HG03135 (cell line): ENCODE data around the gene KCTD16.

Experiments
- ATAC-seq: cut with Tn5 transposase; IDR thresholded peaks from one replicate; pipeline ENCODE4 v1.9.1; 2021; ENCODE audit warnings: mild to moderate bottlenecking, moderate library complexity; ENCODE audit not compliant: unreplicated experiment

Gene KCTD16

DNA sequence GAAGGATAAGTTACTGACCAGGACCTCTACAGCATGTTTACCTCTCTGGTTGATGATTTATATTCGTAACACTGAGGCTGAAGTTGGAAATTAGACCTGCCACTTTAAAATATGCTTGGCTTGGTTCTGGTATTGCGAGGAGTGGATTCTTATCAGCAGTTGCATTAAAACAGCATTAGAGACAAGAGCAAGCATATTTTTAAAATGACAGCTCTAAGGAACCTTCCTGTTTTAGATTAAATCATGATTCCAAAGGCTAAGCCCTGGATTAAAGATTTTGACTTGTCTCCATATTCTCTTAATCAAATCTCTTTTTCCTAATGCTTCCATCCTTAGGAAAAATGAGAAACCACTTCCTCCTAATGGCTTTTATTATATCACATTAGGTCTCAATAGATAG is 277.8 kb downstream of the KCTD16 start:
- no peak for ATAC-seq

DNA sequence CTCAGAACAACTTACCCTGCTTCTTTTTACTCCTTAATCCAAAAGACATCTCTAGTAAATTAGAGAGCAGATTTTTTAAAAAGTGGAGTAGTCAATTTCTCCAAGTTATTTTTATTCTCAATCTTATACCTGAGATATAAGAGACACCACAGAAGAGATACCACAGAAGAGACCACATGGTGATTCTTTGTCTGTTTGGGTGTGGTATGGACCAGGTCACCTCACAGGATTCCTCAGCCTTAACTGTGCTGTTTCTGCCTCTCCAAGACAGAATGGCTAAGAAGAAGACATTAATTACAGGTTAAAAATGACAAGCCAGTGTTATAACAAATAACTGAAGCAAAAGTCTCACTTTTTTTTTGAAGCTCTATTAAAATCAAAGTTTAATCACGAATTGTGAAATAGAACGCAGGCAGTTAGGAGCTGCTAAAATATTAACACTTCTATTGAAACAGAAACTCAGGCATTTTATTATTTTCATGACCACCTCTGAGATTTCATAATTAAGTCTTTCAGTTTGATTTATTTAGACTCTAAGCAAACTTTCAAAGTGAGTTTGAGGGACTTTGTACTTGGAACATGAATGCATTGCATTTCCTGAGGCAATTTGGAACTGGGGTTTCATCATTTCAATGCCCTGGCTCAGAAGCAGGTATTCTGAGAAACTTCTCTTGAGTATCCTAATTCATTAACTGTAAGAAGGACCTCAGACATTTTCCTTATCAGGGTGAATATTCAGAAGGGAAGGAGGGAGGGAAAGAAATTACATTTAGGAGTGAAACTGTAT is 280.7 kb downstream of the KCTD16 start:
- ATAC-seq: no peak

DNA sequence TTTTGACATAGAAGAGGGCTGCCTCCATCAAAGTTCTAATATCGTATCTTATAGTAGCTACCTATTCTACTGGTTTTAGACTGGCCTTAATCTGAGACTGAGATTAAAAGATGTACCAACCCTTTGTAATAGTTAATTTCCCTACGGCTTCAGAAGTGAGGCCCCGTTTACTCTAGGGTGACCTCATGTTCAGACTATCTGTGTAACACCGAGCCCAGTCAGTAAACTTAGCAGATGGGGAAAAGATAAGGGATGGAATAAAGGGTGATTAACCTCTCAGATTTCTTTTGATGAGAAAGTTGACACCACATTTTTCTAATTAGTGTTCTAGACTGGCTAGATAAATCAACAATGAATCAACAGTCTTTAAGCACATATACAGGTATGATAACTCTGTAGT is 283.1 kb downstream of the KCTD16 start:
- ATAC-seq: no peak

DNA sequence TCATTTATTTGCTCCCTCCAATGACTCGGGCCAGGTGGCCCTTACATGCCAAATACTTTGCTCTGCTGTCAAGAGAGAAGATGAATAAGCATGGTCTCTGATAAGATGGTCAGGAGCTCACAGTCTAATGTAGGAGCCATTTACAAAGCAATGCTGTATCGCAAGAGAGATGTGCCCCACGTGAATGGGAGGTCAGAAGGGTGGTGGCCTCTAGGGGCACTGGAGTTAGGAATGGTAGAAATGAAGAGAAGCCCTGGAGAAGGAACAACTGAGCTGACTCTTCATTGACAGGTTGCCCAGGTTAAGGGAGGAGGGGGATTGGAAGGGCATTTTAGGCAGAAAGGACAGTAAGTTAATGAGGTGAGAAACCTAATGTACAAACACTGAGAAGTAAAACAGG is 286.5 kb downstream of the KCTD16 start:
- ATAC-seq: no peak

DNA sequence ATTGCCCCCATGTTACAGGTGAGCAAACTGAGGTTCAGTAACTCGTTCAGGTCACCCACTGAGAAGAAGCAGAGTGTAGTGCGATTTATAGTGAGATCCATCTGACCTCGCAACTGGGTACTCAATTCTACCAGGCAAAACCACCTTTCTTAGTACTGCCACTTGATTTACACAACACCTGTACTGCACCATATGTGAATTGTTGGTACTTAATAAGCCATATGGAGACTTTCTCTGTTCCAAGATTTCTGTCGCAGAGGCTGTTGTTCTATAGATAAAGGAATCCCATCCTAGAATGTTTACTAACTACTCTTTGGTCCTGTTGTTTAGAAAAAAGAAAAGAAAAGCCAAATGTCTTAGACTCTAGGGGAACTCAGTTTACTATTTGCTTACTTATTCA is 287.5 kb downstream of the KCTD16 start:
- ATAC-seq: no peak

DNA sequence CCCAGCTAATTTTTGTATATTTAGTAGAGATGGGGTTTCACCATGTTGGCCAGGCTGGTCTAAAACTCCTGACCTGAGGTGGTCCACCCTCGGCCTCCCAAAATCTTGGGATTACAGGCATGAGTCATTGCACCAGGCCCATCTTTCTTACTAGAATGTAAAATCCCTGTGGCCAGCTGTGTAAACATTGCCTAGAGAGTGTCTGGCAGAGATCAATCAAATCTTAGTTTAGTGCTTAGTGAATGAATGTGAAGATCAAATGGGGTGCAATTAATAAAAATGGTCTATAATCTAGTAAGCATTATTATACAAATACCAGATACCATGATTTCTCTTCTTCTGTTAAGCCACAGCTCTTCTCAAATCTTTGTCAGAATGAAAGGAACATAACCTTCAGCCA is 289.9 kb downstream of the KCTD16 start:
- ATAC-seq: no peak

DNA sequence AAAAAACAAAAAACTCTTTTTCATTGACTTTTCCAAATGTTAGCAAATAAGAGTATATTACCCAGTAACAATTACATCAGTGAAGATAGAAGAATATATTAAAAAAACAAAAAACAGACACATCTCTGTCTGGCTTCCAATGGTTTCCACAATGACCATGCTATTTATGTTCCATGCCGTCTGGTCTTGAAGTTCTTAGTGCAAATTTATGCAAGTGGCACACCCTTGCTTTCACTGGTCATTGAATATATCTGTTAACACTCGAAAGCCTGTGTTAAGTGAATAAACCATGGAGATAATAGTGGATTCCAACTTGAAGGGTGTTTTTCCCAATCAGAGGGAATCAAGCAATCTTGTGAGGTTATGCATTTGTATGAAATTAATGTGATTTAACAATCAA is 291.9 kb downstream of the KCTD16 start:
- ATAC-seq: no peak

DNA sequence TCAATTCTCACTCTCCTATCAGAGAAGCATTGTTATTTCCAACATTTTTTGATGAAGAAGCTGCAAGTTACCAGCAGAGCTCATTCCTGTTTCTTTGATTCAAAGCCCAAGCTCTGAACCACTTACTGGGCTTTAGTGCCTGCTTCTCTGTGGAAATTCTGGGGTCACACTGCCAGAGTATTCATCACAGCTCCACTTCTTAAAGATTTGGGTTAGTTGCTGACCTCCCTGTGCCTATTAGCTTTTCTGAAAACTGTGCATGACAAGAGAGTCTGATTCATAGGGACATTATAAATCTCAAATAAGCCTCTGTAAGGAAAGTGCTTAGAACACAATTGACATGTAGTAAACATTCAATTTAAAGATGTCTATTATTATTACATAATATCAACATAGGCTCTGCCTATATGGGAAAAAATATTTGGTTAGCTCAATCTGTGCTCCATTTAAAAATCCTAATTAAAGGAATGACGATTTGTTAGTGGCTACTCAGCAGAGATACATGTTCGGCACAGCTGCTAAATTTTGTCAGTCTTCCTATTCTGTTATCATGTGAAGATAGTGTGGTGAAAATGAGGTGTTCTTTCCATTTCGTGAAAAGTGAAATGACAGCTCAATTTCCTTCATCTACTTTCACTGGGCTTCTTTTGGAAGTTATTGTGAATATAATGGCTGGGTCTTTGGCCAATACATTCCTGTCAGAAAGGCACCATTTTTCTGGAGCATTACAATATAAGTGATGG is 293.0 kb downstream of the KCTD16 start:
- ATAC-seq: no peak

DNA sequence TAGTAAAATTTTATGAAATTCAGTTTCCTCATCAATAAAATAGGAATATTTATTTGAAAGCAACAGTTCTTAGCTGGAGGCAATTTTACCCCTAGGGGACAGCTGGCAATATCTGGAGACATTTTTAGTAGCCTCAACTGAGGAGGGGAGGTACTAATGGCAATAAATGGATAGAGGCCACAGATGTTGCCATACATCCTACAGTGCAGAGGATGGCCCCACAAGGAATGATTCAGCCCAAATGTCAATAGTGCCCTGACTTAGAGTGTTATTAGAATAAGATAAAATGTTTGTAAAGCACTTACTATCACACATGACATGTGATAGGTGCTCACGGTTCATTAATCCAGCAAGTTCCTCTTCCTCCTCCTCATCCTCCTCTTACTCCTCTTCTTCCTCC is 293.6 kb downstream of the KCTD16 start:
- no peak for ATAC-seq

DNA sequence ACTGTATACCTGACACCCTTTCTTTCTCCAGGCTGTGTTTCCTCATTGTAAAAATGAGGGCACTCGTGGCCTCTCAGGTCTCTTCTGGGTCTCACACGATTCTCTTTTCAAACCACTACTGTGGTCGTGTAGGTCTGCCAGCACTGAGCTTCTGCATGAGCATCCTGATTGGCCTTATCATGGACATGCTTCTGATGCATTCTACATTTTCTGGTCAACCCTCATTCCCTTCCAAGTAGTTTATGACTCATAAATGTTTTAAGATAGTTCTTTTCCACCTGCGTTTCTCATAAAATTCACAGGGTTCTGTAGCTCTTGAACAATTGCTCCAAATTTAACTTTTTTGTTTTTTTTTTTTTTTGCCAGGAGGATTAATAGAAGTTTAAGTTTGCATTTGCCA is 294.8 kb downstream of the KCTD16 start:
- ATAC-seq: no peak

DNA sequence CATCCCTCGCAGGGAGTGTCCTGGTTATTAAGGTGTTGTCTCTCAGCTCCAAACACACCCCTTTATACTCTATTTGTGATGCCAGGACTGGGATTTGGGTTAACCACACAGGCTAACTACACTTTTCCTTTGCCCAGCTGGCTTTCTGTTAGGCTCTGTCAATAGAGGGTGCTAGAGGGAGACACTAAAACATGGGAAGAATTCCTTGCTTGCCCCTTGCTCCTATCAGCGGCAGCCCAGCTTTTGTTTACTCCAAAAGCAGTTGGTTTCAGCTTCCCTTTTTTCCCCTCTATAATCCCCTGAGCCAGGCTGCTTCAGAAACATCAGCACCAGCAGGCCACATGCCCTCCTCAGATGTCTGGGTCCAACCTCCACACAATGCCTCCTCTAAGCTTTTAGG is 297.1 kb downstream of the KCTD16 start:
- ATAC-seq: no peak

DNA sequence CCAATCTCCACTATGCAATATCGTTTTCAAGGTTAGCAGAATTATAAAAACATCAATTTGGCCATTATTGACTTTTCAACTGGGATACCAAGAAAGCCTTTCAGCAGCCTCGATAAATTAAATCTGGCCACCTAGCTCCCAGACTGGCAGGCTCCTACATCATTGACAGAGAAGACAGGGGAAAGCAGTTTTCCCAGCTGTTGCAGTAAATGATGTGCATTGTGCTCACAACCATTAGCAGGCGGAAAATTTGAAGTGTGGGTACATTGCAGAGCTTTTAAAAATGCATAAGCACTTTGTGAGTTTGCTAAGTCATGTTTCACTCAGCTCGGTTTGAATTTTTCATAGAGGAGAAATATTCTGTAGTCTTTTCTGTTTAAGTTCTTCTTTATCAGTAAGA is 297.9 kb downstream of the KCTD16 start:
- no peak for ATAC-seq

DNA sequence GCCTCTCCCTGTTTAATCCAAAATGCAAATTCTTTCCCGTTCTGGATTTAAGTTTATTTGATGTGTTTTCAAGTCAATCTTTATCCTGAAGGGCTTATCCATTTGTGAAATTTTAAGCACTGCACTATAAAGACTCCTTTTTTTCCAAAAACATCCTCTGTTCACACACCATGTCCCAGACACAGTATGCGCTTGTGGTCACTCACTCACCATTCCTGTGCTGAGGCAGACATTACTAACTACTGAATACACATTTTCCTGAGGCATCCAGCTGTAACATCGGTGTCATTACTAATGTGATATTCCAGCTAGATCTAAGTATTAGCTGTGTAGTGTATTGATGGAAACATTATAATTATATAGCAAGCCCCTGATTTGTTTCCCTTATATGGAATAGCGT is 298.4 kb downstream of the KCTD16 start:
- ATAC-seq: no peak

DNA sequence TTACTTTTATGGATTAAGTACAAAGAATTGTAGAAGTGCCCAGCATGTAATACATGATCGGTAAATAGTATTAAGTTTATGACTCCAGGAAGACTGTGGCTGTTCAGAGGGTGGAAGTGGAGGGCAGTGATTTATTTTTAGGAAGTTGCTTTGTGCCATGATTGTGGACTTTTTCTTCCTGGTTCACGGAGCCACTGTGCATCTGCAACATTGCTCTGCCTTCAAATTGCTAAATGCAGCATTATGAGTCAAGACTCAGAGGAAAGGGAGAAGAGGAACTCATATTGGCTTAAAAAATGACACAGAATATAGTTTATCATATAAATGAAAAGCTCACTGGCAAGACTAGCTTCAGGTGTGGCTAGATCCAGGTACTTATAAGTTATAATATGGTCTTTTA is 301.5 kb downstream of the KCTD16 start:
- no peak for ATAC-seq

DNA sequence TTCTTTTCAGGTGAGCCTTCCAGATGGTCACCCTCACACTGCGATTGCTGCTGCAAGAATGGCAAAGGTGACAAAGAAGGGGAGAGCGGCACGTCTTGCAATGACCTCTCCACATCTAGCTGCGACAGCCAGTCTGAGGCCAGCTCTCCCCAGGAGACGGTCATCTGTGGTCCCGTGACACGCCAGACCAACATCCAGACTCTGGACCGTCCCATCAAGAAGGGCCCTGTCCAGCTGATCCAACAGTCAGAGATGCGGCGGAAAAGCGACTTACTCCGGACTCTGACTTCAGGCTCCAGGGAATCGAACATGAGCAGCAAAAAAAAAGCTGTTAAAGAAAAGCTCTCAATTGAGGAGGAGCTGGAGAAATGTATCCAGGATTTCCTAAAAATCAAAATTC is 303.0 kb downstream of the KCTD16 start:
- ATAC-seq: no peak

DNA sequence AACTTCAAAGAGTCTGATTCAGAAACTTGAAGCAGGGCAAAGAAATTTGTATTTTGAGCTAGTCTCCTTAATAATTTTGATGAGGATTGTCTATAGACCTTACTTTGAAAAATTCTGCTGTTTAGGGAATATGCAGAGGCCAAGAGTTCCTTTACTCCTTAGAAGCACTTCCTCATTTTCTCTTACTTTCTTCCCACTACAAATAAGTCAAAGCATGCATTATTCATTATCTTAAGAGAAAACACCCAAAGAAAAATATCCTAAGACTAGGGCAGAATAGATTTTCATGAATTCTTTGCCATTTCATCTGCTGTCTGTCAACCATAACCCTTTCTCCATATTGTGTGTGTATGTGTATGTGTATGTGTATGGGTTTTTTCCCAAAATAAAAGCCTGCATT is 307.9 kb downstream of the KCTD16 start:
- ATAC-seq: no peak

DNA sequence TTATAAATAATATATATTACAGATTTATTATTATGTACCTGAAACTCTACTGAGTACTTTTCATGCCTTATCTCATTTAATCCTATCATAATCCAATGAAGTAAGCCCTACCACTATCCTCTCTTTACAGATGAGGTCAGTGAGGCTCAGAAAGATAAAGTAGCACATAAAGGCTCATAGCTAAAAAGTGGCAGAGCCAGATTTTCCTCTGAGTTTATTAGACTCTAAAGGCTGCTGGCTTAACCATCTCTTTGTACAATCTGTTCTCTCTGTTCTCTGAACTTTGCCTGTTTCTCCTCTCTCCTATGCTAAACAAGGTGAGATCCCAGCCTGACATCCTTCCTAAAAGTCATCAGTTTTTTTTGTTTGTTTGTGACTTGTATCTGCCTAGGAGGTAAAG is 311.2 kb downstream of the KCTD16 start:
- ATAC-seq: no peak

DNA sequence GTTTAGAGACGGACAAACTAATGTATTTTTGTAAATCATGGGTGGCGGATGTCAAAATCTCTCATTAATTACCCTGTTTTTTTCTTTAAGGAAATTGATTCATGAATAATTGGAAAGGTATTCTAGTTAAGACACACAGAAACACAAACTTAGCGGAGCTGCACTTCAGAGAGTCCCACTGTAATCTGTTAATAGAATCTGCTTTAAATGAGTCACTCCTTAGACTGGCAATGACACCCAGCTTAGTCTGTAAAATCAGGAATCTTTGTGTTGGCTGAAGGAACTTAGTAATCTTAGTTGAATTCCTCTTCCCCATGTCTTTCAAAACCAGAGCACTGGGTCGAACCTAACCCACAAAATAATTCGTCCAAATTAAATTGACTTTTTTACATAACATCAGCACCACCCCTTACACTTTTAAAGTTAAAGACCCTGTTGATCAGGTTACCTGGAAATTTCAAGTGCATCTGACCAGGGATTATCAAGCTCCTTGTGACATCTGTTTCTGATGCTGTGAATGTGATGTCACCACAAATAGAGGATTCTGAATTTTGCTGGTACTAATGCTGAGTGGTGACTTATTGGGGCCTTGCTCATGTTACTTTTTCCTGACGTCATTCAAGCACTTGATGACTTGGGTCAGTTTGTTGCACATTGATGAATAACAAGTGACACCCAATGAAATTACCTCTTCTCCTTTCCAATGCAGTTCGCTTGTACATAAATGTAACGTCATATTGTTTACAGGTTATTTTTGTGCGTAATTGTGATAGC is 313.6 kb downstream of the KCTD16 start:
- ATAC-seq: no peak

DNA sequence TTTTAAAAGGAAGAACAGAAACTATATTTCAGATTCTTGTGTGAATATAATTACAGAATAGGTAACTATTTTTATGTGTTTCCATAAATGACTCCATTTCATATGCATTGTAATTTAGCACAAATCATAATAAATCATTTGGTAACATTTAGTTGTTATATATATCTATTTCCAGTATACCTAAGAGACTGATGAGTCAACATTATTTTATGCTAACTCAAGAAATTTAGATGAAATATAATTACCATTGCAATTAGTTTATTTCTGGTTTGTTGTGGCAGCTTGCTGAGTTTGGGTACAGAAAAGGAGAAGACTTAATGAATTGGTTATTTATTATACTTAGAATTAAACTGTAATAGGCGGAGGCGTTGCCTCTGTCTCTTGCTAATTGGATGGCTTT is 314.9 kb downstream of the KCTD16 start:
- ATAC-seq: no peak

DNA sequence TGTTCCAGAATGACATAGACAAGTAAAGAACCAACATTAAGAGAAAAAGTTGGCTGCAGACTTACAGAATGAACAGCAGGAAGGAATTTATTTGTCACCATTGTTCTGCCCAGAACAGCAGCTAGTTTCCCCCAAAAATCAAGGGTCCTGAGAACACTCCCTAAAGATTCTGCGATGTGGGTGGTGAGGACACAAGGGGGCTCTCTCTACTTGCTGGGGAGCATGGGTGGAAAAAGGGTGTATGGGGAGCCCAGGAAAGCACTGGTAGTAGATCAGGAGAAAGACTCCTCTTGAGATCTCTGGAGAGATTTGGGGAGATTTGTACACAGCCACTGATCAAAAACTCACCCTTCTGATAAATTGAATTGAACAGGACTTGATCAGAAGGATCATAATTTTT is 316.5 kb downstream of the KCTD16 start:
- ATAC-seq: no peak

DNA sequence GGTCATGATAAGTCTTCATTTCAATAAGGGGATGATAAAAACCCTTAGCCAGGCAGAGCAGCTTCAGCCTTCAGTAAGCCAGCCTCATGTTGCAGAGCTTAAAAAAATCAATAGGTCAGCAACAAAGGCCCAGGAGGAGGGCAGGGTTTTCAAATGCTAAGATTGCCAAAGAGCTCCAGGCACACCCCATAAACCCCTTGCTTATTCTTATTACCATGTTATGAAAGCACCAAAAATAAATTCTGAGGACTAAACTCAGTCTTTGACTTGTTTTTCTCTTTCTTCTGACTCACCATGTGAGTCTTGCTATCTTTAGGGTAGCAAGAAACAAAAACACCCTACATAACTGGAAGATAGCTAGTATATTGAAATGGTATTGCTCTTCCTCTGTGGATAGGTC is 317.1 kb downstream of the KCTD16 start:
- no peak for ATAC-seq

DNA sequence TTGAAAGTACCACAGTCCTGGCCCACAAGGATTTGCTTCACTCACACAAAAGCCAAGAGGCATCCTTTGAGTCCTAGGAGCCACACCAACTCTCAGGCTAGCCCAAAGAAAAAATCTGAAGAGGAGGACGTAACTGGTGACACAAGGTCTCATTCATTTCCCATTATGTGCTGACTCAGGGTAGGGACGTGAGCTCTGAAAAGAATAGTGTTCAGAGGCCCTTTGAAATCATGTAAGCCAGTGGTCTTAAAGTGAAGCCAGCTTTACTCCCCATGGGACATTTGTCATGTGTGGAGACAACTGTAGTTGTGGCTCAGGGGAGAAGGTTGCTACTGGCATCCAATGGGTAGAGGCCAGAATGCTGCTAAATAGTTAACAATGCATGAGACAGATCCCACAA is 332.4 kb downstream of the KCTD16 start:
- no peak for ATAC-seq
